ENCODE measurements around the gene RNF187.

RNF187 gene

DNA sequence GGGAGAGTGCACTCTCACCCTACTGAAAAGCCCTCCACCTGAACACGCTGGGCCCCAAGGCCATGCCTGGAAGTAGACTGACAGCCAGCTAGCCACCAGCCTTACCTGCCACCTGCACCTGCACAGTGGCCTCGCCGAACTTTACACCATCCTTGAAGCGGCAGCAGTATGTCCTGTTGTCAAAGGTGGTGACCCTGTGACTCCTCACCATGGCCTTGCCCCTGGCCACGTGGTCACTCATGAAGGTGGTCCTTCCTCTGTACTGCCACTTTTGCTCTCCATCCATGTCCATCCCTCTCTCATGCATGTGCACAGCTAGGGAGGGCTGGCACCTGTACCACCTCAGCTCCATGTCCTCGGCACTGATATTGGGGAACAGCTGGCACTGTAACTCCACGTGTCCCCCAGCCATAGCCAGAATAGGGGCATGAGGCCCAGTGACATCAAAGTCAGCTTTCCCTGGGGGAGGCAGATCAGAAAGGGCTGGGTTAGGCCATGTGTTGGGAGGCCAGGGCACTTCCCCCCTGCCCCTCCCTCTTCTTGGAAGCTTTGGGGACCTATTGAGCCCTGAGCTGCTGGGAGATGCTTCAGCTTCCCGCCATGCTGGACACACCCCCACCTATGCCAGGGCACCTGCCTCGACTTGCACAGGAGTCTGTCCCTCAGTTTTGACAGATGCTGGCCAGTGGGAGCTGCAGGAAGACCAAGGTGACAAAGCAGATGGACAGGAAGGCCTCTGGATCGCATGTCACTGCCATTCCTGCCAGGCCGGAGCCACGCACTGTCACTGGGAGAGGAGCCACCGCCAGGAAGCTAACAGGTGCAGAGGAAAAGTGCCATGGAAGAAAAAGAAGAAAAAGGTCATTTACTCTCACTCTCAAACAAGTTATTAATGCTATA lies 24.6 kb downstream of the RNF187 start:
- Histone ChIP-seq H3K9me3 (ENCODE audit: control insufficient read depth, insufficient read depth, low read length) (peaks cover 4% of the 10 kb centered on the region), H3K27ac (ENCODE audit: low read length) (no peak overlapping the region), H3K4me3 (ENCODE audit: low read length) (no peak overlapping the region), H3K36me3 (ENCODE audit: control insufficient read depth, insufficient read depth, low read length) (no peaks in the 10 kb centered on the region), H3K4me1 (ENCODE audit: control insufficient read depth, insufficient read depth, low read length) (no peaks in the 10 kb centered on the region), H3K27me3 (ENCODE audit: control insufficient read depth, insufficient read depth, low read length) (peaks cover 30% of the 10 kb centered on the region; the same call in 1 of the 2 replicates)
- no CpG with 5 or more reads among the region's 13 CpGs for WGBS (ENCODE audit: insufficient coverage, insufficient read length)
- DNase-seq (ENCODE audit: low read depth, low spot score), result no peak

GRCh38 chr1:228512781-228513198 lies 25.6 kb downstream of the RNF187 start:
- DNase-seq (ENCODE audit: low read depth, low spot score), result no peak
- WGBS (ENCODE audit: insufficient coverage, insufficient read length), result no CpG with 5 or more reads among the region's 4 CpGs
- H3K27ac ChIP-seq (ENCODE audit: low read length), result no peak overlapping the region
- no peak overlapping the region for H3K4me3 ChIP-seq (ENCODE audit: low read length)
- no peaks in the 10 kb centered on the region for H3K36me3 ChIP-seq (ENCODE audit: control insufficient read depth, insufficient read depth, low read length)
- H3K4me1 ChIP-seq (ENCODE audit: control insufficient read depth, insufficient read depth, low read length), result no peaks in the 10 kb centered on the region
- H3K9me3 ChIP-seq (ENCODE audit: control insufficient read depth, insufficient read depth, low read length), result peaks cover 4% of the 10 kb centered on the region
- H3K27me3 ChIP-seq (ENCODE audit: control insufficient read depth, insufficient read depth, low read length), result peaks cover 33% of the 10 kb centered on the region; the same call in 1 of the 2 replicates

DNA sequence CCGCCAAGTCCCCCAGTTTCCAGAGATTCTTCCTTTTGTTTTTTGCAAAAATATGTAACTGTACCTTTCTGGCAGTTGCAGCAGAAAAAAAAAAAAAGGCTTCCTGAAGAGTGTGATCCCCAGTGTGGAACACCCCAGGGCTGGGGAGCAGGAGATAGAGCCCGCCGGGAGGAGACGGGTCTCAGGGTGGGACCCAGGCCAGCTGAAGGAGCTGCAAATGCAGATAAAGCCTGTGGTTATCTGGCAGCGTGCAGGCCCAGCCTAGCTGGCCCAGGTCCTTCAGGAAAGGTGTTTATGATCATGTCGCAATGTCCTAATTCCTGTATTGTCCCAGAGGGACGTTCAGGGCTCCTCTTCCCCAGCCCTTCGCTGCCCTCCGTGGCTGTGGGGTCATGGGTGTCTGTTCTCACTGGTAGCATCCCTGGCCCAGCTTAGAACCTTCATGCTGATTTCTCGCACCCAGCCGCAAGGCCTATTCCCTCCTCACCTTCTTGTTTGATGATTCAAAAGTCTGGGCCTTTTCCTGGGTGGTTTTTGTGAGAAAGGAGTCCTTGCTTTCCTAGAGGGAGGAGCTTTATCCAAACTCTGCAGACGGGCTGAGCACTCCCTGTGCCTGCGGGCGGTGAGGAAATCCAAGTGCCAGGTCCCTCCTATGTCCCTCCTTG lies 26.2 kb downstream of the RNF187 start:
- Histone ChIP-seq H3K36me3 (ENCODE audit: control insufficient read depth, insufficient read depth, low read length) (no peaks in the 10 kb centered on the region), H3K27ac (ENCODE audit: low read length) (no peak overlapping the region), H3K4me3 (ENCODE audit: low read length) (no peak overlapping the region), H3K4me1 (ENCODE audit: control insufficient read depth, insufficient read depth, low read length) (no peaks in the 10 kb centered on the region), H3K27me3 (ENCODE audit: control insufficient read depth, insufficient read depth, low read length) (peaks cover 33% of the 10 kb centered on the region; the same call in 1 of the 2 replicates), H3K9me3 (ENCODE audit: control insufficient read depth, insufficient read depth, low read length) (no peaks in the 10 kb centered on the region)
- no CpG with 5 or more reads among the region's 14 CpGs for WGBS (ENCODE audit: insufficient coverage, insufficient read length)
- no peak for DNase-seq (ENCODE audit: low read depth, low spot score)

GRCh38 chr1:228514421-228514820 lies 27.2 kb downstream of the RNF187 start:
- H3K27ac ChIP-seq (ENCODE audit: low read length), result no peak overlapping the region
- H3K4me3 ChIP-seq (ENCODE audit: low read length), result no peak overlapping the region
- no peaks in the 10 kb centered on the region for H3K9me3 ChIP-seq (ENCODE audit: control insufficient read depth, insufficient read depth, low read length)
- no CpG with 5 or more reads among the region's 7 CpGs for WGBS (ENCODE audit: insufficient coverage, insufficient read length)
- no peaks in the 10 kb centered on the region for H3K36me3 ChIP-seq (ENCODE audit: control insufficient read depth, insufficient read depth, low read length)
- H3K27me3 ChIP-seq (ENCODE audit: control insufficient read depth, insufficient read depth, low read length), result peaks cover 32% of the 10 kb centered on the region; the same call in 1 of the 2 replicates
- H3K4me1 ChIP-seq (ENCODE audit: control insufficient read depth, insufficient read depth, low read length), result no peaks in the 10 kb centered on the region
- no peak for DNase-seq (ENCODE audit: low read depth, low spot score)

DNA sequence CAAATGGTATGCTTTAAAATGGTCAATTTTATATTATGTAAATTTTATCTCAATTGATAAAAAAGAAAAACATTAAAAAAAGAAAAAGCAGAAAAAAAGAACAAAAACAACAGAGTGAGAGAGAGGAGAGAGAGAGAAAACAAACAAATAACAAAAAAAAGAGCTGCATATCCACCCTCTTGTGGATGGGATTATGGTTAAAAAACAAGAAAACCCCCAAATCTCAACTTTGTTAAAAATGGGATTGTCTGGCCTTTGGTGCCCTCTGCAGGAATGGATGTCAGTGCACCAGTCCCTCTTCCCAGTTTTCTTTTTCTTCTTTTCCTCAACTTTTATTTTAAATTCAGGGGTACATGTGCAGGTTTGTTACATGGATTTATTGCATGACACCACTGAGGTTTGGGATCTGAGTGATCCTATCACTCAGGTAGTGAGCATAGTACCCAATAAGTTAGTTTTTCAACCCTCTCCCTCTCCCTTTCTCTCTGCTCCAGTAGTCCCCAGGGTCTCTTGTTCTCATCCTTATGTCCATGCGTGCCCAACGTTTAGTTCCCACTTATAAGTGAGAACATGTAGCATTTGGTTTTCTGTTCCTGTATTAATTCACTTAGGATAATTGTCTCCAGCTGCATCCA lies 28.1 kb downstream of the RNF187 start:
- no peak for DNase-seq (ENCODE audit: low read depth, low spot score)
- Histone ChIP-seq H3K4me3 (ENCODE audit: low read length) (no peak overlapping the region), H3K27me3 (ENCODE audit: control insufficient read depth, insufficient read depth, low read length) (peaks cover 30% of the 10 kb centered on the region; the same call in 1 of the 2 replicates), H3K4me1 (ENCODE audit: control insufficient read depth, insufficient read depth, low read length) (no peaks in the 10 kb centered on the region), H3K9me3 (ENCODE audit: control insufficient read depth, insufficient read depth, low read length) (no peaks in the 10 kb centered on the region), H3K36me3 (ENCODE audit: control insufficient read depth, insufficient read depth, low read length) (no peaks in the 10 kb centered on the region), H3K27ac (ENCODE audit: low read length) (no peak overlapping the region)
- no CpG with 5 or more reads among the region's 2 CpGs for WGBS (ENCODE audit: insufficient coverage, insufficient read length)

- Histone ChIP-seq H3K36me3 (ENCODE audit: control insufficient read depth, insufficient read depth, low read length) (no peaks in the 10 kb centered on the region), H3K9me3 (ENCODE audit: control insufficient read depth, insufficient read depth, low read length) (no peaks in the 10 kb centered on the region), H3K27me3 (ENCODE audit: control insufficient read depth, insufficient read depth, low read length) (peaks cover 21% of the 10 kb centered on the region; the same call in 1 of the 2 replicates), H3K27ac (ENCODE audit: low read length) (no peak overlapping the region), H3K4me1 (ENCODE audit: control insufficient read depth, insufficient read depth, low read length) (no peaks in the 10 kb centered on the region), H3K4me3 (ENCODE audit: low read length) (no peak overlapping the region)
- WGBS (ENCODE audit: insufficient coverage, insufficient read length), result no CpG with 5 or more reads among the region's 2 CpGs
- no peak for DNase-seq (ENCODE audit: low read depth, low spot score)
Observed at GRCh38 chr1:228517655-228518054, 30.5 kb downstream of the RNF187 start.

GRCh38 chr1:228527596-228527995 lies 40.4 kb downstream of the RNF187 start:
- Histone ChIP-seq H3K4me1 (ENCODE audit: control insufficient read depth, insufficient read depth, low read length) (no peaks in the 10 kb centered on the region), H3K4me3 (ENCODE audit: low read length) (no peak overlapping the region), H3K27ac (ENCODE audit: low read length) (no peak overlapping the region), H3K27me3 (ENCODE audit: control insufficient read depth, insufficient read depth, low read length) (peaks cover 41% of the 10 kb centered on the region), H3K36me3 (ENCODE audit: control insufficient read depth, insufficient read depth, low read length) (no peaks in the 10 kb centered on the region), H3K9me3 (ENCODE audit: control insufficient read depth, insufficient read depth, low read length) (no peaks in the 10 kb centered on the region)
- WGBS (ENCODE audit: insufficient coverage, insufficient read length), result no CpG with 5 or more reads among the region's 5 CpGs
- DNase-seq (ENCODE audit: low read depth, low spot score), result no peak

DNA sequence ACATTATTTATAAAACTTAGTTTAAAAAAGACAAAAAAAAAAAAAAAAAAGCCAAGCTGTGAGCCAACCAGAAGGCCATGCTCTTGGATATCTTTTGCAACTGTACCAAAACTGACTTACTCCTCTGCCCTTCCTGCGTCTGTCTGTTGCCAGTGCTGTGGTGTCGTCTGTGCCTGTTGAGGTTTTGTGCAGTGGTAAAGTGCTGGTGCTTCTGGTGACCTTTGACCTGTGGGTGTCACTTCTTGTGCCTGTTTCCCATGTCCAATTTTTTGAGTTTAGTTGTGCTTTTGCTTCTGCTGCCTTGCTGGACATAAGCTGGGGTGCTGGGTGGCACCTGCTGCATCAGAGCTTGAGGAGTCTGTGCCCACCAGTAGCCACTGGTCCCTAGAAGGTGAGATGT lies 41.4 kb downstream of the RNF187 start:
- Histone ChIP-seq H3K4me3 (ENCODE audit: low read length) (no peak overlapping the region), H3K27me3 (ENCODE audit: control insufficient read depth, insufficient read depth, low read length) (peaks cover 47% of the 10 kb centered on the region), H3K9me3 (ENCODE audit: control insufficient read depth, insufficient read depth, low read length) (no peaks in the 10 kb centered on the region), H3K36me3 (ENCODE audit: control insufficient read depth, insufficient read depth, low read length) (no peaks in the 10 kb centered on the region), H3K4me1 (ENCODE audit: control insufficient read depth, insufficient read depth, low read length) (no peaks in the 10 kb centered on the region), H3K27ac (ENCODE audit: low read length) (no peak overlapping the region)
- WGBS (ENCODE audit: insufficient coverage, insufficient read length), result no CpG with 5 or more reads among the region's 2 CpGs
- DNase-seq (ENCODE audit: low read depth, low spot score), result no peak

- Histone ChIP-seq H3K4me1 (ENCODE audit: control insufficient read depth, insufficient read depth, low read length) (no peaks in the 10 kb centered on the region), H3K4me3 (ENCODE audit: low read length) (no peak overlapping the region), H3K36me3 (ENCODE audit: control insufficient read depth, insufficient read depth, low read length) (no peaks in the 10 kb centered on the region), H3K9me3 (ENCODE audit: control insufficient read depth, insufficient read depth, low read length) (no peaks in the 10 kb centered on the region; the same call in 1 of the 2 replicates), H3K27me3 (ENCODE audit: control insufficient read depth, insufficient read depth, low read length) (peaks cover 60% of the 10 kb centered on the region), H3K27ac (ENCODE audit: low read length) (no peak overlapping the region)
- DNase-seq (ENCODE audit: low read depth, low spot score), result no peak
- WGBS (ENCODE audit: insufficient coverage, insufficient read length), result no CpG with 5 or more reads among the region's 3 CpGs
Observed at GRCh38 chr1:228530086-228530758, 43.0 kb downstream of the RNF187 start.

Measured in iPS DF 6.9 (cell line).